GM12878 (cell line): ENCODE results near the gene NKD1.

ENCODE experiments used
- GABPA ChIP-seq: IDR thresholded peaks from 2 replicates; pipeline ENCODE4 v1.6.1; 2014; ENCODE audit warnings: antibody characterized with exemption, low read depth, mild to moderate bottlenecking, inconsistent platforms
- MYB ChIP-seq: fragments of 150-350 bp; IDR thresholded peaks from 2 replicates; pipeline ENCODE4 v1.6.1; 2014; ENCODE audit warnings: mild to moderate bottlenecking, low read depth, low read length, borderline replicate concordance
- PML ChIP-seq: IDR thresholded peaks from 2 replicates; pipeline ENCODE4 v1.6.1; 2012; ENCODE audit warnings: low read length, inconsistent platforms
- ZNF622 ChIP-seq: fragments of 450-650 bp; IDR thresholded peaks from 2 replicates; pipeline ENCODE4 v1.6.1; 2017; ENCODE audit warnings: mild to moderate bottlenecking, inconsistent platforms

- TF ChIP-seq MYB: no peak
- TF ChIP-seq ZNF622: no peak
- no peak for TF ChIP-seq GABPA
- TF ChIP-seq PML: no peak
Measured at GRCh38 chr16:50572700-50573099, 24.5 kb downstream of the NKD1 start.
